NCI-H2029 treated with DMSO at 0.1 percent for 48 hours (cell line): ENCODE data around the gene WWOX.
"Not testable (repeated sequence)": the region's sequence is repeated elsewhere in the genome, so short reads cannot be mapped to it uniquely, and the experiment has no call there.

Experiments
- DNase-seq: peaks from one replicate; lab custom pipeline; 2025; lab: John Stamatoyannopoulos, UW

WWOX gene

DNA sequence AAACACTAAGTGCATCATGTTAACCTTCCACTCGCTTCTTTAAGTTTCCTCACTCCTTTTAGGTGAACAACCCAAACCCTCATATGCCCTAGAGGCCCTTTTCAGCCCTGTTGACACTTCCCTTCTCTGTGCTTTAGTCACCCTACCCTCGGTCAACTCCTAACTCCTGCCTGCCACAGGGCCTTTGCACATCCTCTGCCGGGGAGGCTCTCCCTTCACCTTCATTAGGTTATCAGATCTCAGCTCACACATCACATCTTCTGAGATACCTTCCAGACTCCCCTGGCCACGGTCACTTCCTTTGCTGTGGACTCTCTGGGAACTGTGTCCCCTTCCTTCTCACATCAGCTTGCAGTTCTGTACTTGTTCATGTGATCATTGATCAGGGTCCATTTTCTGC is 926.7 kb downstream of the WWOX start:
- no peak for DNase-seq

GRCh38 chr16:79036541-79036940 is 937.1 kb downstream of the WWOX start:
- DNase-seq = no peak

- DNase-seq = peak; percentile 17
Observed at GRCh38 chr16:79037521-79038373, 938.3 kb downstream of the WWOX start.

DNA sequence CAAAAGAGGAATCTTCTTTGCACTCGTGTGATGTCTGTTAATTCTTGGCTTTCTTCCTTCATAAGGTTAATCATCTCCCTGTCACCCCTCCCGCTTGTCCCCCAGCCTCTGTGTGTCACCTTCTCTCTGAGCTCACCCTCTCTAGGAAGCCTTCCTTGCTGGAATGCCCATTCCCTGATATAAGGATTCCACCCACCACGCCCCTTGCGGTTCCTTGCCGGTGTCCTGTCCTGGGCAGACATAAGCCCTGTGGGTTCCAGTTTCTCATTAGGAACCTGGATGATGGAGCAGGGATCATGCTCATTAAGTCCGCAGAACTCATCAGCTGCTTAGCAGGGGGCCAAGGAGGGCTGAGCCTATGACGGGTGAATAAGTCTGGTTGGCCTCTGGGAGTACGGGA is 941.8 kb downstream of the WWOX start:
- DNase-seq = no peak

DNA sequence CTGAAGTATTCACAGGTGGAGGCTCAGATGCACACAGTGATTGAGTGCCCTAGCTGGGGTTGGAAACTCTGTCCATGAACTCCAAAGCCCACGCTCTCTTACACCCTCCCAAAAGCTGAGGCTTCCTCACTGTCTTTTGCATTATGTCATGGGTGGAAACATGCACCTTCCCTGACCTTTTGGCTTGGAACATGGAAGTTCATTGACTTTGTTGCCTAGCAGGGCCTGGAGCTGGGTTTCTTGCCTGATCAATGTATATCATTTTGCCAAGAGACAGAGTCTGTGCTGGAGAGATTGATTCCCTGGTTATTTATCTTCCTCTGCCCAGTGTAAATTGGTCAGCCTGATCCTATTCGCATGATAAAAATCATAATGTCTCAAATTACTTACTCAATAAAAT is 942.7 kb downstream of the WWOX start:
- DNase-seq = no peak

DNA sequence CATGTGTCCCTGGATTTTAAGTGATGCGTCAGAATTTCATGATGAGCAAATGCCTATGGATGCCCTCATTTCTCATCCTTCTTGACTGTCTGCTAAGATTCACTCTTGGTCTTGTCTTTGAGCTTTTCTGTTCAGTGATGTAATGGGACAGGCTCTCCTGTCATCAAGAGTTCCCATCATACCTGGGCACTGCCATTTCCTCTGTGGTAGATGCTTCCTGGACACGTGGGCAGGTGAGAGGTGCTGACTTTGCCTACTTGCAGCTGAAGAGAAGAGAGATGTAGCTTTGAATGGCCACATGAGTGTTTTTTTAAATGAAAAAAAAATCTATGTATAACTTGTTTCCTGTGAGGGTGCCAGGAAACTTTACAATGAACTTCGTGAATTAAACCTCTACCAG is 943.4 kb downstream of the WWOX start:
- no peak for DNase-seq

DNA sequence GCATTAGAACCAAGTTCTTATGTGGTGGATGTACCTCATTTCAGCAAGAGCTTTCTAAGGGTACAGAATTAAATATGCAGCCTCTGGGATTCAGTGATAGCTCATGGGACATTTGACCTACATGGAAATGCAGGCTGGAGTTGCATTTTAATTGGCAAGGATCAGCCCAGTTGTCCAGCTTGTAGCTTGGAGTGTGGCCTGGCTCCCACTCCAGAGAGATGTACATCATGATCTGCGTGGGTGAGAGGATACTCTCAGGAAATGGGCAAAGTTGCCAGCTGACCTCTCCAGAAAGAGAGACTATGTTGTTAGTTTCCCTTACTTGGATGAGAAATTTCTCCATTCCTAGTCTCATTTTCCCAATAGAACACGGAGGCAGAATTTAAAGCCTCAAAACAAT is 945.7 kb downstream of the WWOX start:
- no peak for DNase-seq

DNA sequence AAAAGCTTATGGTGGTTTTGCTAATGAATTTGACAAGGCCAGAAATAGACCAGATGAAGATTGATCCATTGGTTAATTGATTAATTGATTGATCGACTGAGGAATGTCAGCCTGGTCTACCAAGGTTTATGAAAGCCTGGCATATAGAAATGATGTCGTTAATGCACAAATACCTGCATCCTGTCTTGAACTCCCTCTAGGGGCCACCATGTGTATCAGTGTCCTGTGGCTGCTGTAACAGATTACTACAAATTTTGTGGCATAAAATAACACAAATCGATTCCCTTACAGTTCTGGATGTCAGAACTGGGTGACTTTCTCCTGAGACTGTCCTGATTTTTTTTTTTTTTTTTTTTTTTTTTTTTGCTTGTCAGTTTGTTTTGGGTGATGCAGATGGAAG is 947.9 kb downstream of the WWOX start:
- DNase-seq = no peak

GRCh38 chr16:79049040-79049439 is 949.6 kb downstream of the WWOX start:
- DNase-seq = no peak

DNA sequence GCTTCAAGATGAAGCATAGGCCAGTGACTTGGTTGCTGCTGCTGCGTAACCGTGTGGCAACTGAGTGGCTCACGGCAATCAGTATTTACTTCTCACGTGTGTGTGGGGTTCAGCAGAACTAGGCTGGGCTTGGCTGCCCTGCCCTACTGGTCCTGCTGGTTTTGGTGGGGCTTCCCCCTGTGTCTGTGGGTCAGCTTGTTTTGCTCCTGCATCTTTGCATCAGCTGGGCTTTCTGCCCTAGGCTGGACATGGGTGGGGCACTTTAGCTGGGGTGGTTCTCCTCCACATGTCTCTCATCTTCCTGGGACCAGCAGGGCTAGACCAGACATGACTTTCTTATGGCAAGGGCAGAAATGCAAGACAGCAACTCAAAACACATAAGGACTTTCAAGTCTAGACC is 950.6 kb downstream of the WWOX start:
- DNase-seq = no peak

DNA sequence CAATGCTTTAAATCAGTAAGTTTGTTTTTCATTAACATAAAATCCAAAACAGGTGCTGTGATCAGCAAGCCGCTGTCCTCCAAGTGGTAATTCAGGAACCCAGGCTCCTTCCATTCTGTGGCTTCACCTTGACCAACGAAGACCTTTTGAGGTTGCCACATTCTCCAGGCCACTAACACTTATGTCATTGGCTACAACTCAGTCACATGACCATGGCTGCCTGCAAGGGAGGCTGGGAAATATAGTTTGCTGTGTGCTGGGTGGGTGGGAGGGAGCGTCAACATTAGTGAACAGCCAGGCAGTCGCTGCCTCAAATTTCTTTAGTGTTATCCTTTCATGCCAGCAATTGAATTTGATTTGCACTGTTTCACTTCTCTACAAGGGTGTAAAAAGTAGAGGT is 951.9 kb downstream of the WWOX start:
- no peak for DNase-seq

GRCh38 chr16:79052198-79052597 is 952.7 kb downstream of the WWOX start:
- not testable (repeated sequence) for DNase-seq

DNA sequence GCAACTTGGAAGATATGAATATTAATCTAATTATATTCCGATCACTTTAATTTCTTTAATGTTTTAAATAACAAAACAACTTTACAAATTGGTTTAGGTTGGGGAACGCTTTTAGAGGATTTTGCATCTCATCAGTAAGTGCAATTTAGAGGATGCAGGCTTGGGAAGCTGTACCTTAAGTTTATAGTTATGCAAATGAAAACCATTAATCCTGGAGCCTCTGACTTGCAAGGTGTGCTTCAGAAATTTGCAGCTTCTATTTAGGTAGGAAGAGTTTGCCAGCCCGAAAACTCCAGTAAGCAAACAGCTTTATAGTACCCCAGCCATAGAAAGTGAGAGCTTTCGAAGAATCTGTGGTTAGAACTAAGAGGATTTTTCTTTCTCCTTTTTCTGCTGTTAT is 954.1 kb downstream of the WWOX start:
- DNase-seq = no peak

DNA sequence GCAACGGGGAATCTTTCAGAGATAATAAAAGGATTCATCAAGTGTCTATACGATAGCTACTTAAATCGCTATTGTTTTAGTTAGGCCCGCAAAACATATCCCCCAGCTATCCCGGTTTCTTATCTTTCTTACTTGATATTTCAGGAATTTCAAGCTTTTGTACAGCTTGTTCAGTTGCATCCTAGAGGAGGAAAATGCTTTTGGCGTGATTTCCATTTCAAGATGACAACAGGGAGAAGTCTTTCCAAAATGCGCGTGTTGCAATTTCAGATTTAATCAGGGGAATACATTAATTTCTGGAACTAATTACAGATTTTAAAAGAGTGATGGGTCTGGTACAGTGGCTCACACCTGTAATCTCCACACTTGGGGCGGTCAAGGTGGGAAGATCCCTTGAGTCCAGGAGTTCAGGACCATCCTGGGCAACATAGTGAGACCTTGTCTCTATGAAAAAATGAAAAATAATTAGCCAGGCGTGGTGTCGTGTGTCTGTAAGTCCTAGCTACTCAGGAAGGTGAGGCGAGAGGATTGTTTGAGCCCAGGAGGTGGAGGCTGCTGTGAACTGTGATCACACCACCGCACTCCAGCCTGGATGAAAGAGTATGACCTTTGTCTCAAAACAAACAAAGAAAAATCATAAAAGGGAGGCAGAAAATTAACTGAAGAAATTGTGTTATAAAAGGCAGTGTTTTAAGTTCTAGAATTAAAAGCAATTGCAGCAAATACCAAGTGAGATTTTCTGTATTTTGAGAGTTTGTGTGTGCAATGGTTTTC is 954.9 kb downstream of the WWOX start:
- no peak for DNase-seq

GRCh38 chr16:79055251-79055970 is 956.0 kb downstream of the WWOX start:
- no peak for DNase-seq

DNA sequence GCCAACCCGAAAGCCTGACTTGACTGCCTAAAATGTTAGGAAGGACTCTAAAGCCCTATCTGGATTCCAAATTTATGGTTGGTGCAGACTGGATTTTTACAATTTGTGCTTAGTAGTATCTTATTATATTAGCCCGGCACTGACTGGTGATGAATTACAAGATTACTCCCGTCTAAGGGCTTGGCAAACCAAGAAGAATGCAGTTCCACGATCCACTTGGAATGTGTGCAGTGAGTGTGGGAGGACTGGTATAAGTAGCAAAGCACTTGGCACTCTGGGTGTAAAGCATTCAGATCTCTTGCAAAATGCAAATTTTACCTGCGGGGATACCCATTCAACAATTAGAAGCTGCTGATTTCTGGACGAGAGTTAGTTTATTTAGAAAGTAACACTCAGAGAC is 961.7 kb downstream of the WWOX start:
- no peak for DNase-seq

- DNase-seq = no peak
Observed at GRCh38 chr16:79062336-79062735, 962.9 kb downstream of the WWOX start.

- DNase-seq = no peak
Observed at GRCh38 chr16:79062821-79063220, 963.4 kb downstream of the WWOX start.

- DNase-seq = no peak
Observed at GRCh38 chr16:79064256-79064972, 965.0 kb downstream of the WWOX start.

DNA sequence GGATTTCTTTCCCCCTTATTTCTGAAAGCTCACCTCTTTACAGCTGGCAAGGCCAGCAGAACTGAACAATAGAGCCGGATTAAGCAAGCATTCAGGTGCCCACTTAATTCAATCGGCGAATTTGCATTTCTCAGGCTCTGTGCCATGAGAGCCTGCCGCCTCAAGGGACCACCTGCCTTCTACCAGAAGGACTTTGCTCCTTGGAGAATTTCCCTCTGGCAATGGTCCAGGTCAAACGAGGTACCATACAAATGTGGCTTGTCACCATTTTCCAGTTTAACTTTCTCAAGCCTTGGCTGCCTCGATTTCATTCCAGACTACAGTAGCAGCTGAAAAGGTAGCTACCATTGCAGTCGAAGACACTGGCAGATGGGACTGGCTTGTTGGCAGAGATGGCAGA is 967.1 kb downstream of the WWOX start:
- no peak for DNase-seq

DNA sequence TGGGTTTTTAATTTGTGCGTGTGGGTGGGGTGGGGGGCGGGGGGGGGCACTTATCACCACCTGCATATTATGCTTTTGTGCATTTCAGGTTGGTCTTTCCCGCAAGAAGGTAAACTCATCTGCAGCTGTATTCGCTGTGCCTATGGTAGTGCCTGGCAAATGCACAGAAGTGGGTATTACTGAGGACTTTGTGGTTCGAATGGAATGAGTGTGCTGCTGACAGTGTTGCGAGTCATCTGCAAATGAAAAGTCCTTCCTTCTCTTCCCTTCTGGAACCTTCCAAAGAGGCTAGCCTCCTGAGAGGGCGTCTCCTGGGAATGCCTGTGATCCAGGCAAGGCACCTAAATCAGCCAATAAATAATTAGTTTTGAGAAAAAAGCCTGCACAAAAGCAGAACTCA is 968.1 kb downstream of the WWOX start:
- DNase-seq = no peak

DNA sequence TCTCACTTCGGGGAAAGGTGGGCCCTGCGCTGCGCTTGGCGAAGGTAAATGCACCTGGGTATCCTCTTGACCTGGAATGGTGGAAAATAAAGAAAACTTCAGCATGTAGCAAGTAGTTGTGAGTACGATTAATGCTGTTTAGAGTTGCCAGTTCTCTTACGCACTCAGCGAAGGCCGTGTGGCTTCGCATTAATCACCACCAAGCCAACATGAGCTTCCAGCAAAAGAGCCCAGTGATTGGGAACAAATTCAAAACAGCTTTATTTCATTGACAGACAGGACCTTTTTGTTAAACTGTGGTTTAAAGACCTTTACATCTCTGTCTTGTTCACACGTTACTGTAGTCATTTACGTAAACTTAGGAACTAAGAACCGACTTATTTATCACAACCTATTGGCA is 969.7 kb downstream of the WWOX start:
- no peak for DNase-seq
